Nephron (organoid): ENCODE data around the gene DTNB.
A peak's percentile ranks its signal among the peaks of the same experiment; 100 is the strongest.

Experiments
- H3K27ac Mint-ChIP-seq, 3 experiments: 2 replicates each; pipeline ENCODE4 v1.8.0; 2020; ENCODE audit warnings: mixed read lengths in 3 of 3, mild to moderate bottlenecking in 2 of 3, moderate library complexity in 1 of 3
- H3K27me3 Mint-ChIP-seq: 2 replicates; pipeline ENCODE4 v1.8.0; 2021; ENCODE audit warnings: low read depth, mild to moderate bottlenecking, moderate library complexity, mixed read lengths
- H3K36me3 Mint-ChIP-seq: 2 replicates; pipeline ENCODE4 v1.8.0; 2020; ENCODE audit warnings: low read depth, mixed read lengths
- H3K4me1 Mint-ChIP-seq: 2 replicates; pipeline ENCODE4 v1.8.0; 2020; ENCODE audit warnings: mixed read lengths
- H3K4me3 Mint-ChIP-seq, 3 experiments: 2 replicates each; pipeline ENCODE4 v1.8.0; 2020; ENCODE audit warnings: mild to moderate bottlenecking in 3 of 3, mixed read lengths in 3 of 3, moderate library complexity in 2 of 3
- H3K9me3 Mint-ChIP-seq: 2 replicates; pipeline ENCODE4 v1.8.0; 2020; ENCODE audit warnings: mixed read lengths
- CTCF ChIP-seq, 3 experiments: fragments of 200-600 bp; sonication (generic); IDR thresholded peaks; one replicate each; pipeline ENCODE4 v1.5.0; 2021; ENCODE audit warnings: antibody characterized with exemption in 3 of 3; ENCODE audit not compliant: unreplicated experiment in 3 of 3

Gene DTNB

GRCh38 chr2:25620077-25620476 lies 53.3 kb downstream of the DTNB start:
- peaks cover 37% of the 10 kb centered on the region for H3K4me1 Mint-ChIP-seq
- peak overlapping the region; percentile 42 to 91 (median 86) for H3K27ac Mint-ChIP-seq
- no peak overlapping the region for H3K4me3 Mint-ChIP-seq
- no peaks in the 10 kb centered on the region for H3K27me3 Mint-ChIP-seq
- peaks cover 34% of the 10 kb centered on the region for H3K36me3 Mint-ChIP-seq
- no peaks in the 10 kb centered on the region for H3K9me3 Mint-ChIP-seq
- no peak for TF ChIP-seq CTCF (IDR thresholded peaks at IDR 0.05; ENCODE audit: unreplicated experiment in 3 of 3)

GRCh38 chr2:25619185-25619584 lies 54.2 kb downstream of the DTNB start:
- Mint-ChIP-seq H3K4me3 (no peak overlapping the region), H3K4me1 (peaks cover 37% of the 10 kb centered on the region), H3K9me3 (peaks cover 5% of the 10 kb centered on the region), H3K27ac (peak overlapping the region; percentile 91 to 97 (median 95)), H3K36me3 (peaks cover 34% of the 10 kb centered on the region), H3K27me3 (no peaks in the 10 kb centered on the region)
- no peak for TF ChIP-seq CTCF (IDR thresholded peaks at IDR 0.05; ENCODE audit: unreplicated experiment in 3 of 3)

- Mint-ChIP-seq H3K4me1 (peaks cover 37% of the 10 kb centered on the region), H3K27ac (peak overlapping the region; percentile 91 to 97 (median 95)), H3K4me3 (peak overlapping the region in 1 of 3 experiments; percentile 21), H3K36me3 (peaks cover 35% of the 10 kb centered on the region), H3K27me3 (no peaks in the 10 kb centered on the region), H3K9me3 (peaks cover 5% of the 10 kb centered on the region)
- TF ChIP-seq CTCF (IDR thresholded peaks at IDR 0.05; ENCODE audit: unreplicated experiment in 3 of 3) = no peak
Observed at GRCh38 chr2:25618676-25619075, 54.7 kb downstream of the DTNB start.

GRCh38 chr2:25617948-25618646 lies 55.3 kb downstream of the DTNB start:
- Mint-ChIP-seq H3K27me3 (no peaks in the 10 kb centered on the region), H3K9me3 (peaks cover 5% of the 10 kb centered on the region), H3K27ac (peak overlapping the region; percentile 91 to 97 (median 95)), H3K36me3 (peaks cover 34% of the 10 kb centered on the region), H3K4me1 (peaks cover 37% of the 10 kb centered on the region), H3K4me3 (peak overlapping the region in 2 of 3 experiments; percentile 5 to 21)
- no peak for TF ChIP-seq CTCF (IDR thresholded peaks at IDR 0.05; ENCODE audit: unreplicated experiment in 3 of 3)

- no peaks in the 10 kb centered on the region for H3K27me3 Mint-ChIP-seq
- peak overlapping the region; percentile 36 to 40 (median 39) for H3K27ac Mint-ChIP-seq
- H3K36me3 Mint-ChIP-seq = peaks cover 26% of the 10 kb centered on the region
- peaks cover 34% of the 10 kb centered on the region for H3K4me1 Mint-ChIP-seq
- H3K9me3 Mint-ChIP-seq = peaks cover 5% of the 10 kb centered on the region
- TF ChIP-seq CTCF (IDR thresholded peaks at IDR 0.05; ENCODE audit: unreplicated experiment in 3 of 3) = no peak
- no peak overlapping the region for H3K4me3 Mint-ChIP-seq
Observed at GRCh38 chr2:25615920-25616319, 57.5 kb downstream of the DTNB start.

- Mint-ChIP-seq H3K9me3 (peaks cover 5% of the 10 kb centered on the region), H3K27me3 (no peaks in the 10 kb centered on the region), H3K36me3 (peaks cover 26% of the 10 kb centered on the region), H3K27ac (peak overlapping the region in 1 of 3 experiments; percentile 40), H3K4me1 (peaks cover 32% of the 10 kb centered on the region), H3K4me3 (no peak overlapping the region)
- no peak for TF ChIP-seq CTCF (IDR thresholded peaks at IDR 0.05; ENCODE audit: unreplicated experiment in 3 of 3)
Observed at GRCh38 chr2:25615386-25615785, 58.0 kb downstream of the DTNB start.
